ENCODE measurements around the gene SCFD2.
"Not testable (repeated sequence)": the region's sequence is repeated elsewhere in the genome, so short reads cannot be mapped to it uniquely, and the experiment has no call there.

Gene SCFD2

GRCh38 chr4:53309321-53310040, 56.4 kb downstream of the SCFD2 start:
- DNase-seq (ENCODE audit: low spot score), result no peak
- no peak for TF ChIP-seq CTCF (IDR thresholded peaks at IDR 0.05; ENCODE audit: extremely low read depth, missing control alignments)

GRCh38 chr4:53307819-53308780, 57.8 kb downstream of the SCFD2 start:
- DNase-seq (ENCODE audit: low spot score), result no peak

GRCh38 chr4:53307210-53307609, 58.7 kb downstream of the SCFD2 start:
- no peak for TF ChIP-seq CTCF (IDR thresholded peaks at IDR 0.05; ENCODE audit: extremely low read depth, missing control alignments)
- no peak for DNase-seq (ENCODE audit: low spot score)

More at GRCh38 chr4:53307819-53308780, 57.8 kb downstream of the SCFD2 start:
- no peak for TF ChIP-seq CTCF (IDR thresholded peaks at IDR 0.05; ENCODE audit: extremely low read depth, missing control alignments)

GRCh38 chr4:53306729-53307128, 59.1 kb downstream of the SCFD2 start:
- no peak for TF ChIP-seq CTCF (IDR thresholded peaks at IDR 0.05; ENCODE audit: extremely low read depth, missing control alignments)
- DNase-seq (ENCODE audit: low spot score), result no peak

- not testable (repeated sequence) for DNase-seq (ENCODE audit: low spot score)
These were observed 73.7 kb downstream of the SCFD2 start for GRCh38 chr4:53292209-53292608.

- TF ChIP-seq CTCF (IDR thresholded peaks at IDR 0.05; ENCODE audit: extremely low read depth, missing control alignments), result no peak
- DNase-seq (ENCODE audit: low spot score), result no peak
These were observed 84.4 kb downstream of the SCFD2 start for GRCh38 chr4:53281438-53281837.

- TF ChIP-seq CTCF (IDR thresholded peaks at IDR 0.05; ENCODE audit: extremely low read depth, missing control alignments), result no peak
- DNase-seq (ENCODE audit: low spot score), result no peak
These were observed 85.0 kb downstream of the SCFD2 start for GRCh38 chr4:53280846-53281245.
